Skin of body (tissue), 2 donors: ENCODE data around the gene RBFOX2. TPM values are rescaled to one million over a fixed set of nuclear protein-coding genes. Genes with fewer than 3 reads are reported as not detected.
A peak's percentile ranks its signal among the peaks of the same experiment; 100 is the strongest.

Source experiments
- DNase-seq: peaks from one replicate; lab custom pipeline; 2025; lab: John Stamatoyannopoulos, UW
- total RNA-seq: library from RNA; depleted of rRNA; stranded (reverse); fragments of >200 nt; gene quantifications from one replicate; pipeline ENCODE4 v1.2.3, GENCODE V29; 2014

RBFOX2 gene
- total RNA-seq, 1 donor from 2014 or later, result 144 TPM

DNA sequence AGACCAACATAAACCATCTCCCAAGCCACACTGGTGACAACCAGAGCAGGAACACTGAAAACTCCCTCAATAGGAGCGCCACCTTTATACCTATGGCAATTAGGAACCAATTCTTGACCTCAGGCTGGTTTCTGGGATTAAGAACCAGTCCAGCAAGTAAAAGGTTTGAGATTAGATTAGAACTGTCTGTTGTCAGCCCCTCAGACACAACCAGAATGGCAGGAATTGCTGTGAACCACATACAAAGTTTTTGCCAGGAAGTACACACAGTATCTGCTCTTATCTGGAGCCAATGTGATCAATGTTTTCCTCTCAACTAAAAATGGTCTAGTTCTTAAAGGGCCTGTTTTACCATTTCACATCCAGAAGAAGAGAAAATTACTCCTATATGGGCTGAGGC is 55.2 kb downstream of the RBFOX2 start:
- DNase-seq, result peak; percentile 57

DNA sequence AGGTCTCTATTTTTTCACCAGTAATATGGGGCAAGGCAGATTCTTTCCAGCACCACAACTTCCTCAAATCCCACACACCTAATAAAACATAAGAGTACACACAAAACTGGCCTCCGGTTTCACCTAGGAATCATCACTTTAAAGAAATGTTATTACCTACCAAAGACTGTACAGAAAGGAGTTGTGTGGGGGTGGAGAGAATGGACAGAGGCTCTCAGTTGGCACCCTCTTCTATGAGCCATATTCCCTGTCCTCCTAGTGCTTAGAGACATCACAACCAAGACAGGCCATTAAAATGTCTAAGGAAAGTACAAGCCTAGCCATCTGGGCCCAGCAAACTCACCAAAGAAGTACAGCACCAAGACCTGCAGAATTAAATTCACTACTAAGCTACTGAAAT is 56.1 kb downstream of the RBFOX2 start:
- no peak for DNase-seq

- peak; percentile 99 for DNase-seq
Measured at GRCh38 chr22:35971456-35972119, 57.0 kb downstream of the RBFOX2 start.

GRCh38 chr22:35970616-35971455 is 57.8 kb downstream of the RBFOX2 start:
- peak; percentile 52 for DNase-seq

DNA sequence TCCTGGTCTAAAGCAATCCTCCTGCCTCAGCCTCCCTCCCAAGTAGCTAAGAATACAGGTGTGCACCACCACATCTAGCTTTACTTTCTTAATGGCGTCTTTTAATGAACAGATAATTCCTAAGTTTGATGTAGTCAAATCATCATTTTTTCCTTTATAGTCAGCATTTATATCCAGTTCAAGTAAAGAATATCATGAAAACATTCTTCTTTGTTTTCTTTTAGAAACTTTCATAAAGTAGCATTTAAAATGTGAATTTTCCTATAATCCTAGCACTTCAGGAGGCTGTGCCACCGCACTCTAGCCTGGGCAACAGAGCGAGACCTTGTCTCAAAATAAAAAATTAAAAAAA is 61.6 kb downstream of the RBFOX2 start:
- no peak for DNase-seq

DNA sequence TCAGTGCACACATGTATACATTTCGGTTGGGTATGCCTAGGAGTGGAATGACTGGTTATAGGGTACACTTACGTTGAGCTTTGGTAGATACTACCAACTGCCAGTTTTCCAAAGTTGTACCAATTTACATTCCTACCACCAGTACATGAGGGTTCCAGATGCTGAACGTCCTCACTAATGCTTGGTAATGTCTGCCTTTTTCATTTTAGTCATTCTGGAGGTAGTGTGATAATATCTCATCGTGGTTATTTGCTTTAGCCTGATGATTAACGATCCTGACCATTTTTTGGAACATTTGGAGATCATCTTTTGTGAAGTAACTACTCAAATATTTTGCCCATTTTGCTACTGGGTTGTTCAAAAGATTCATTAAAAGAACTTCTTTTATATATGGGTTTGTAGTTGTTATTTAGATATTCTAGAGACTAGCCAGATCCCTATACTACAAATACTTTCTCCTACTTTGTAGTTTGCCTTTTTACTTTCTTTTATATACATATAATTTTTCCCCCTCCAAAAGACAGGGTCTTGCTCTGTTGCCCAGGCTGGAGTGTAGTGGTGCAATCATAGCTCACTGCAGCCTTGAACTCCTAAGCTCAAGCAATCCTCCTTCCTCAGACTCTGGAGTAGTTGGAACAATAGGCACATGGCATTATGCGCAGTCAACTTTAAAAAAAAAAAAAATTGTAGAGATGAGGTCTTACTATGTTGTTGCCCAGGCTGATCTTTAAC is 62.1 kb downstream of the RBFOX2 start:
- no peak for DNase-seq

- no peak for DNase-seq
Measured at GRCh38 chr22:35963237-35963810, 65.3 kb downstream of the RBFOX2 start.

- DNase-seq, result peak; percentile 84
Measured at GRCh38 chr22:35961480-35962295, 66.9 kb downstream of the RBFOX2 start.

DNA sequence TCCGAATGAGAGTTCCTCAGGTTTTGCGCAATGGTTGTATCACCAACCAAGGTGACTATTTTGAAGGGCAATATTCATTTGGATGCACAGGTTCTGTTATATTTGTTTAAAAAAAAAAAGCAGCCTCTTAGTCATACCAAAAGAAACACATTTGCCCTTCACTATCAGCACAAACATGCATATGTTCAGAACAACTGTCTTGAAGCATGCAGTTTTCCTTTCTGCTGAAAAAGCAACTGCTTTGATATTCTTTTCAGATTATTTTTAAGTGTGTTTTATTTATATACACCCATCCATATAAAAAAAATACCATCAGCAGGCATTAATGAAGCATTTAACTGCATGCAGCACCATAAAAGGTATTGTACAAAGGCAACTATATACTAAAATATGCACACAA is 67.8 kb downstream of the RBFOX2 start:
- DNase-seq, result no peak

DNA sequence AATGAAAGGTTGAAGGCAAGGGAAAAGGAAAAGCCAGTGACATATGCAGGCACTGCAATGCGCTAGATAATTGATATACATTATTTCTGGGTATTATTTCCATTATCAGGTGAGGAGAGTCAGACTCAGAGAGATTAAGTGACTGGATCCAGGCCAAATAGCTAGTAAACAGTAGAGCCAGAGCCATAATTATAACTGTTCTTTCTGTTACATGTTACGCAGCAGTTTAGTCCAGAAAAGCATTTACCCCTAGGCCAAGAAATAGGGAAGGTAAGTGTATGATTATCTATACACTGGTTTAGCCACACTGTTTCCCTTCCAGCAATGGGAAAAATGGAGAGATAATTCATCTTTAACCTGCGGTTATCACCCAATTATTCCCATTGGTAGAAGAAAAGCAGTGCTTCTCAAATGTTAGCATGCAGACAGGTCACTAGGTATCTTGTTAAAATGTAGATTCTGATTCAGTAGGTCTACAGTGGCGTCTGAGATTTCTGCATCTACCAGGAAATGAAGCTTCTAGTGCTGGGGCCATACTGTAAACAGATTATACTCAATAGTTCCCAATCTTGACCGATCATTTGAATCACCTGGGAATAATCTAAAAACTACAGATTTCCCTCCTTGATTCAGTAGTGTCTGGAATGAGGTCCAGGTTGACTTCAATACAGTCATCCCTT is 69.4 kb downstream of the RBFOX2 start:
- no peak for DNase-seq

GRCh38 chr22:35958334-35958733 is 70.3 kb downstream of the RBFOX2 start:
- DNase-seq, result no peak

- no peak for DNase-seq
Measured at GRCh38 chr22:35957589-35957988, 71.0 kb downstream of the RBFOX2 start.

- no peak for DNase-seq
Measured at GRCh38 chr22:35956850-35957249, 71.8 kb downstream of the RBFOX2 start.

DNA sequence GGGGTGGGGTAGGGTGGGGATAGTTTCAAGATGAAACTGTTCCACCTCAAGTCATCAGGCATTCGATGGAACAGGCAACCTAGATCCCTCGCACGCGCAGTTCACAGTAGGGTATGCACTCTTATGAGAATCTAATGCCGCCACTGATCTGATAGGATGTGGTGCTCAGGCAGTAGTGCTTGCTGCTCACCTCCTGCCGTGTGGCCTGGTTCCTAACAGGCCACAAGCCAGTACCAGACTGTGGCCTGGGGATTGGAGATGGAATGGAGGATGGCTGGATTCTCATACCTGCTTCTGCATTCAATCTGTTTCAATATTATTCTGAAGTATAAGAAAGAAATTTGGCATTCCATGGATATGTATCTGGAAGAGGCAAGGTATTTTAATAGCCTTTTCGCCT is 73.1 kb downstream of the RBFOX2 start:
- no peak for DNase-seq

DNA sequence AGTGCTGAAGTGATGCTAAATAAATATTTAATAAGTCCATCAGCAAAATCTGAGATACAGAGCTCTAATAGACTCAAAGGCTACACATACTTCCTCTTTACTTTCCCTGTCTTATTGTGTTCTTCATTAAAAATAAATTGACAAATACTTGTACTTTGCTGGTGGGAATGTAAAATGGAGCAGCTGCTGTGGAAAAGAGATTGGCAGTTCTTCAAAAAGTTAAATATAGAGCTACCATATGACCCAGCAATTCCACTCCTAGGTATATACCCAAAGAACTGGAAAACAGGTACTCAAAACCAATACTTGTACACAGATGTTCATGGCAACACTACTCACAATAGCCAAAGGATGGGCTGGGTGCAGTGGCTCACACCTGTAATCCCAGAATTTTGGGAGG is 76.0 kb downstream of the RBFOX2 start:
- no peak for DNase-seq

- no peak for DNase-seq
Measured at GRCh38 chr22:35950262-35950661, 78.4 kb downstream of the RBFOX2 start.

DNA sequence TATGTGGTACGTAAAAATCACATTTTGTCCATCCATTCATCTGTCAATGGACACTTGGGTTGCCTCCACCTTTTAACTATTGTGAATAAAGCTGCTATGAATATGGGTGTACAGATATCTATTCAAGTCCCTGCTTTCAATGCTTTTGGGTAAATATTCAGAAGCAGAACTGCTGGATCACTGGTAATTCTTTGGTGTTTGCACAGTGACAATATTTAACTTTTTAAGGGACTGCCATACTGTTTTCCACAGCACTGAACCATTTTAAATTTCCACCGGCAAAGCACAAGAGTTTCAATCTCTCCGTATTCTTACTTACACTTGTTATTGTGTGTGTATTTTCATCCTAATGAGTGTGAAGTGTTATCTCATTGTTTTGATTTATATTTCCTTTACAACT is 79.4 kb downstream of the RBFOX2 start:
- DNase-seq, result no peak

DNA sequence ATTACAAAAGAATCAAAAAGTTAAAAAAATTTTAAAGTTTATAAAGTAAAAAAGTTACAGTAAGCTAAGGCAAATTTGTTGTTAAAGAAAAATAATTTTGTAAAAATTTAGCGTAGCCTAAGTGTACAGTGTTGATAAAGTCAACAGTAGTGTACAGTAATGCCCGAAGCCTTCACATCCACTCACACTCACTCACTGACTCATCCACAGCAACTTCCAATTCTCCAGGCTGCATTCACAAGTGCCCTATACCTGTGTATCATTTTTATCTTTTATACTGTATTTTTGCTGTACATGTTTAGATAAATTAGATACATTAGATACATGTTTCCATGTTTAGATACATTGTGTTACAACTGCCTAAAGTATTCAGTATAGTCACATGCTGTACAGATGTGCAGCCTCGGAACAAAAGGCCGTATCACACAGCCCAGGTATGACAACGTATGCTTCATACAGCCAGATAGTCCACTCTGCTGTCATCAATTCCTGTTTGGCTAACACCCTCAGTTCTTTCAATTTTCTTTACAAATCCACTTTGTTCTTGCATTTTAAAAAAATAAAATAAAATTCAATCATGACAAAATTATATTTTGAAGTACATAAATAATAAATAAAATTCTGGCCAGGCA is 80.7 kb downstream of the RBFOX2 start:
- DNase-seq, result no peak

DNA sequence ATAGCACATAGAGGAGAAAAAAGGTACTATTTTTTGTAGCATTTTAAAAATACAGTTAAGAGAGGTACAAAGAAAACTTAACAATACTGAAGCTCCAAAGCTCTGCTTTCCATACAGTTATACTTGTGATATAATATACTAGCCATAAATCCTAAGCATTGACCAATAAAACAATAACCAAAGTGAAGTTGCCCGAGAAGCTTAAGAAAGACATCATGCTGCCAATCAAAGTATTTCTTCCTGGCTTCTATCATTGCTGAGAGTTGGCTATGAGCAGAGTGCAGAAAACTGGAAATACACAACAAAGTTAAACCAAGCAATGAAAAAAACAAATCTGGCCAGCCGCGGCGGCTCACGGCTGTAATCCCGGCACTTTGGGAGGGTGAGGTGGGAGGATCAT is 84.2 kb downstream of the RBFOX2 start:
- no peak for DNase-seq

GRCh38 chr22:35940166-35940565 is 88.5 kb downstream of the RBFOX2 start:
- DNase-seq, result no peak
